GM18498 (cell line): ENCODE data around the gene PSPH.

Experiments used
- ATAC-seq: cut with Tn5 transposase; IDR thresholded peaks from one replicate; pipeline ENCODE4 v1.9.1; 2021; ENCODE audit warnings: mild to moderate bottlenecking, moderate library complexity; ENCODE audit not compliant: unreplicated experiment

PSPH gene

DNA sequence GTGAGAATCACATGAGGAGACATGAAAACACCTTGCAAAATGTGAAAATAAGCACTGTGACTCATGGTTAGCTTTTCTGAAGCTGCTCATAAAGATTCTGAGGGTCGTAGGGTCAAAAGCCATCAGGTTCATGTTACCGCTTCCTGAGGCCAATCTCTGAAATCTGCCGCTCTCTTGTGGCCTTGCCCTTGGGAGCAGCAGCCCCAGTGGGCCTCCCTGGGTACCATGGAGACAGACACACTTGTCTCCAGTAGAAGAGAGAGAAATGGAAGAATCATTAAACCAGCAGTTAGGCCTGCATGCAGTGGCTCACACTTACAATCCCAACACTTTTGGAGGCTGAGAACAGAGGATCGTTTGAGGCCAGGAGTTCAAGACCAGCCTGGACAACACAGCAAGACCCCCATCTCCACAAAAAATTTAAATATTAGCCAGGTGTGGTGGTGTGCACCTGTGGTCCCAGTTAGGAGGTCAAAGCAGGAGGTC is 44.0 kb downstream of the PSPH start:
- ATAC-seq: no peak

DNA sequence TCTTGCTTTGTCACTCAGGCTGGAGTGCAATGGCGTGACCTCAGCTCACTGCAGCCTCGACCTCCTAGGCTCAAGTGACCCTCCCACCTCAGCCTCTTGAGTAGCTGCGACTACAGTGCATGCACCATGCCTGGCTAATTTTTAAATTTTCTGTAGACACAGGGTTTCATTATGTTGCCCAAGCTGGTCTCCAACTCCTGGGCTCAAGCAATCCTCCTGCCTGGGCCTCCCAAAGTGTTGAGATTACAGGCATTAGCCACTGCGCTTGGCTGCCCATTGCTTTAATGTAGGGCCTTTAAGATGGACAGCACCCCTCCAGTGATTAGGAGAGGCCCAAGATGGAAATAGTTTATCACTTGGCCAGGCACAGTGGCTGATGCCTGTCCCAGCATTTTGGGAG is 47.5 kb downstream of the PSPH start:
- no peak for ATAC-seq

DNA sequence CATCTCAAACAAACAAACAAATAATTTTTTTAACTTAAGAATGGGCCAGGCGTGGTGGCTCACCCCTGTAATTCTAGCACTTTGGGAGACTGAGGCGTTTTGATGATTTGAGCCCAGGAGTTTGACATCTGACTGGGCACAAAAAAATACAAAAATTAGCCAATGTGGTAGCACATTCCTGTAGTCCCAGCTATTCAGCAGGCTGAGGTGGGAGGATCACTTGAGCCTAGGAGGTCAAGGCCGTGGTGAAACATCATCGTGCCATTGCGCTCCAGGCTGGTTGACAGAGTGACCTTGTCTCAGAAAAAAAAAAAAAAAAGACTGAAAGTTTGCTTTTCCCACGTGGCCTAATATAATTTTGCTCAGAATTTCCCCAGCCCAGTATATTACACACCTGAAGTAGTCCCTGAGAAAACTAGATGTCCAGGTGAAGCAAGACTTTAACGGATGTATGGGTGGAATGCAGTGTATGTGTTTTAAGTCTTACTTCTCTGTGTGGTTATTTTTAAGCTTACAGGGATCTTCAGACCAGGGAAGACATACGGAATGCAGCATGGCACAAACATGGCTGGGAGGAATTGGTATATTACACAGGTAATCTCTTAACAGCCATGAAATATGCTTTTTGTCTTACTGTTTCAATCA is 54.3 kb downstream of the PSPH start:
- no peak for ATAC-seq

DNA sequence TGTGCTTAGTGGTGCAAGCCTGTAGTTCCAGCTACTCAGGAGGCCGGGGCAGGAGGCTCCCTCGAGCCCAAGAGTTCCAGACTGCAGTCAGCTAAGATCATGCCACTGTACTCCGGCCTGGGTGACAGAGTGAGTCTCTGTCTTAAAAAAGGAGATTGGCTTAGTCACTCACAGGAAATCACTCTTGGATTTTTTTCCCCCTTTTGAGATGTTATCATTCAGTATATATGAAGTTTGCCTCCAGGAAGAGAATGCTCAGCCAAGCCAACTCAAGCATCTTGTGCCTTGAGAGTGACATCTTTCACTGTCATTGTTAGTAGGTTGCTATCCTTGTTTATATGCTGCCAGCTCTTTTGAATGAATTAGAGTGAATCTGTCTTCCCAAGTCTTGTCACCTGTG is 58.9 kb downstream of the PSPH start:
- no peak for ATAC-seq

DNA sequence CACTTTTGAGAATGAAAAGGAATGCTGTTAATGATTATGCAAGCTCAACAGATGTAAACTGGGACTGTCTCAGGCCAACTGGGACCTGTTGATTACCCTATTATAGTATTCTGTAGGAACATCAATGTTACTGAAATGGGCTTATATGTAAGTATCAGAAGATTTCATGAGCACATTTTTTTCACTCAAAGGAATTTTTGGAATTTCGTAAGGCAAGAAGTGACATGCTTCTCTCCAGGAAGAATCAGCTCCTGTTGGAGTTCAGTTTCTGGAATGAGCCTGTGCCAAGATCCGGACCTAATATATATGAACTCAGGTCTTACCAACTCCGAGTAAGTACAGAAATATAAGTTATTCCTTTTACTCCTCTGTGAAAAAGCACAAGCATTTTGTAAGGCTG is 67.7 kb downstream of the PSPH start:
- ATAC-seq: no peak

DNA sequence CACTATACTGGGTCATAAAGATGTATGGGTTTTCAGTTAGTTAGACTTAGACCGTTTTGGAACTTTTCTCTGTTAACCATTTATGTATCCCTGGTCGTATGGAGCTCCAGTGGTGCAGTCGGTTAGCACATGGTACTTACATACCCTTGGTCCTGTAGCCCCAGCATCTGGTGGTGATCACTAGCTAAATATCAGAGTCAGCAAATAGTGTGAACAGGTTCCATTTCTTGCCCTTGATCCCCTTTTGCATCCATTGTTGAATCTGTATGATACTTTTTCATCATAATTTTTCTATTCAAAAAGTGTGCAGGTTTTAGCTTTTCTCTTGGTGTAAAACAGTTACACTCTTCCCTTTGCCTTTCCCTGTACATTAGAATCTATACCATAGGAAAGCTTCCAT is 71.0 kb downstream of the PSPH start:
- ATAC-seq: no peak

DNA sequence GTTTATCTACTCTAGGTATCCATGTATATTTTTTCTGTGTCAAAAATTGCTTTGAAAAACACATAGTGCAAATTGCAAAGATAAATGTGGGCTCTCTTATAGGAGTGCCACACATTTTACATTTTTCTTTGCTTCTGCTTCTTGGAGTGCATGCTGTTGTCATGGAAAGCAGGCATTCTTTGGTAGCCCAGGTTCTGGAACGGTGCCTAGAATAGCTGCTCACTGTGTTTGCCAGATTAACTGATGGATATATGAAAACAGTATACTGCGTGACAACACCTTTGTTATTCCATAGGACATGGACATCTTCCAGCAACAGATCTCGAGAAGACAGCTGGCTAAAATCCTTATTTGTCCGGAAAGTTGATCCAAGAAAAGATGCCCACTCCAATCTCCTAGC is 73.4 kb downstream of the PSPH start:
- ATAC-seq: no peak

DNA sequence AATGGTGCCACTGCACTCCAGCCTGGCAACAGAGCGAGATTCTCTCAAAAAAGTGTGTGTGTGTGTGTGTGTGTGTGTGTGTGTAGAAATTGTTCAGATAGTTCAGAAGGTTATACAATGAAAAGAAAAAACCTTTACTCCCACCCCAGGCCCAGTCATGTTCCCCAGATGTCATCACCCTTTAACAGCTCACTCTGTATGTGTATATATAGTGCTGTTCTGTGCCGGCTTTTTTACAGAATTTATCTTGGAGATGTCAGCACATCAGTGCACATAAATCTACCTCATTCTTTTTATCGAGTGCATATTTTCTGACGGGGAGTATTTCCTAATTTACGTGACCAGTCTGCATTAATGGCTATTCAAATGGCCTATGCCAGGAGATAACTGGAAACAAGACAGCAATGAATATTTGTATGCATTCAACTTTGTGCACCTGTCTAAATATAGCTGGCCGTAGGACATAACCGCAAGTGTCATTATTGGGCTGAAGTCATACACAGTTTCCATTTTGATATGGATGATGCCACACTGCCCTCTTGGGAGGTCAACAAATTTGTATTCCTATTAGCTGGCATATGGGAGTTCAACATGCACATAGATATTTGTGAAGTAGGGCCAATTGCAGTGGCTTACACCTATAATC is 75.1 kb downstream of the PSPH start:
- no peak for ATAC-seq

DNA sequence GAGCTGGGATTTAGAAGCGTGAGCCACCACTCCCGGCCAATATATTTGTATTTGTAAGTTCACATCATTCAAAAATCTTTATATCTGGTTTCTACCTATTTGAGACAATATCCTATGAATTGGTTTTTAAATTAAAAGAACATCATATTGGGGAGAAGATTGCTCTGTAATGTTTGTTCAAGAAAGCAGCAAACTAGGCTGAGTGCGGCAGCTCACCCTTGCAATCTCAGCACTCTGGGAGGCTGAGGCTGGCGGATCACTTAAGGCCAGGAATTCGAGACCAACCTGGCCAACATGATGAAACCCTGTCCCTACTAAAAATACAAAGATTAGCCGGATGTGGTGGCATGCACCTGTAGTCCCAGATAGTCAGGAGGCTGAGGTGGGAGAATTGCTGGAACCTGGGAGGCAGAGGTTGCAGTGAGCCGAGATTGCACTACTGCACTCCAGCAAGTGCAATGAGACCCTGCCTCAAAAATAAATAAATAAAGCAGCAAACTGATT is 77.4 kb downstream of the PSPH start:
- ATAC-seq: no peak

DNA sequence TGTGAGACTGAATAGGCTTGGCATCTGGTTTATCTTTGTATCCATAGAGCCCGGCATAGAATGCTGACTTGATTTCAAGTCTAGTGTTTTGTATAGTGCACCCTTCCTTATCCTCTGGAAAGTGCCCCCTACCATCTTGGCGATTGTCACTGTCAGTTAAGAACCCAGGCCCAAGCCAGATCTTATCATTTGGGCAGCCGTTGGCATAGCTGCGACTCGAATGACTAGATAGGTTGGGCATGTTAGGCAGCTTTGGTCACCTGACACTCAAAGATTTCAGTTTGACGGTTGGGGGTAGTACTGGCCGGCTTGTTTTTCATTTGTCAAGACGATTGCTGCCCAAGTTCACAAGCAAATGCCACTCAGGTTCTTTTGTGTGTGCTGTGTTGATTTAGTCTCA is 80.3 kb downstream of the PSPH start:
- ATAC-seq: no peak

DNA sequence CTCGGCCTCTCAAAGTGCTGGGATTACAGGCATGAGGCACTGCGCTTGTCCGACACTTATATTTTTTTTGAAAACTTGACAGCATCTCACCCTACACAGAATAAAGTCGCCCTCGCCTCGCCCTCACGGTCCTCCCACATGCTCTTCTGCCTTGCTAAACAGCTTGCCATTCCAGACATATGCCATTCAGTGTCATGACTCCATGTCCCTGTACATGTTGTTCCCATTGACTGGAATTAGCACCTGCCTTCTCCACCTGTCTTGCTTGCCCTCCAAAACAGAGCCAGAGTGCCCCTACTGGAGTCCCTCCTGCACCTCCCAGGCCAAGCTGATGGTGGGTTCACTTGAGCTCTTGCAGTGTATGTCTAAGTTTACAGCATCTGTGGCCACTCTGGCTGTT is 80.7 kb downstream of the PSPH start:
- no peak for ATAC-seq

DNA sequence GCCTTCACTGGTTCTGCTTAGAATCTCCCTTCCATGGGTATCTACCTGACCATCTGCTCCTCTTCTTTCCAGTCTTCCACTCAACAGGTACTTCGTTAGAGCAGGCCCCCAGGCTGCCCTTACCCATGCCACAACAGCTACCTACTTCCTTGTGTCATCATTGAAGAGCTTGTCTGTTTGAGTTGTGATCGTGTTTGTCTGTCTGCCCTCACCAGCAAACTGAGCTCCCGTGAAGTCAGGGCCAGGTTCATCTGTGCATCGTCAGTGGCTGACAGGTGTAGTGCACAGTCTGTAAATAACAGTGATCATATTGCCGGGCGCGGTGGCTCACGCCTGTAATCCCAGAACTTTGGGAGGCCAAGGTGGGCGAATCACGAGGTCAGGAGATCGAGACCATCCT is 81.9 kb downstream of the PSPH start:
- ATAC-seq: no peak

DNA sequence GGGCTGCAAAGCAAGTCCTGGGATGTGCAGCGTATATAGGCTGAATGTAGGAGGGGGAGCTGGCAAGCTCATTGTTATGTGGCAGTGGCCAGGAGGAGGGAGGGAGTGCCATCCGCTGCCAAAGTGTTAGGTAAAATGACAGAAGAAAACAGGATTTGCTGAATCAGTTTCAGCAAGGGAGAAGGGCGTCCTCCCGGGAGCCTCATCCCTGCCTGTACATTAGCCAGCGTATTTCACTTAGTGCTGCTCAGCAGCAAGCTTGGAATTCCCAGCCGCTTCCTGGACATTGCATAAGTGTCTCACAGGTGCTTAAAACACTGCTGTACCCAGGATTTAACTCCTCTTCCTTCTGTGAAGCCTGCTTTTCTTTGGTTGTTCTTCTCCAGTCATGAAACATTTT is 84.4 kb downstream of the PSPH start:
- ATAC-seq: no peak

DNA sequence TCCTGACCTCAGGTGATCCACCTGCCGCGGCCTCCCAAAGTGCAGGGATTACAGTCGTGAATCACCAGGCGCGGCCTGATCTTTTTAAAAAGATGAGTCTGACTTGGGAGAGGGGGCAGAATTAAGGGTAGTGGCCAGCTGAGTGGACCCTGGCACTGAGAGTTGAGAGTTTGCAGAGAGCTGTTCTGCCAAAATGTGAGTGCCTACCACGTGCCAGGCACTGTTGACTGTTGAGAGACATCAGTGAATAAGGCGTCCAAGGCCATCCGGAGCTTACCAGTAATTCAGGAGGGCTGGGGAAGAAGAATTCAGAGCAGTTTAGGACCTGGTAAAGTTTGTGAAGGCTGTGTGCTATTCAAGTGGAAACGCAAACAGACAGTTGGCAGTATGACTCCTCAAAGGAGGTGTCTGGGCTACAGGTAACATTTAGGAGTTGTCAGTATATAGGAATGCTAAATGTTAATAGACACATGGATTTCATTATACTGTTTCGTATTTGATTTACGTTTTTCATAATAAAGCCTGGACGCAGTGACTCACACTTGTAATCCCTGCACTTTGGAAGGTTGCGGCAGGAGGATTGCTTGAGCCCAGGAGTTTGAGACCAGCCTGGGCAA is 85.3 kb downstream of the PSPH start:
- ATAC-seq: no peak

DNA sequence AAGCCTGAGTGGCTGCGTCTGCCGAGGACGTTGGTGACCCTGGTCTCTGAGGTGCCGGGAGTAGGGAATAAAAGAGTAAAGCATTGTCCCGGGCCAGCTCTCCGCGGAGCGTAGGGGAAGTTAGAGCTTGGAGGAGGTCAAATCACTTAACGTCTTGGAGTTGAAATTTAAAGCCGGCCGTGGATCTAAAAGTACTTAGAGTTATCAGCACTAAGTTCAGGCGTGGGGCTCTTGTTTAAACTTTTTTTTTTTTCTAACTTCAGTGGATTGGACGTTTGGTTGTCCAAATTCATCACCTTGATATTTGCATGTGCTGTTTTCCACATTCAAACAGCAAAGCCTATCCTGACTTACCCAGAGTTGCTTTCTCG is 86.2 kb downstream of the PSPH start:
- ATAC-seq: no peak

DNA sequence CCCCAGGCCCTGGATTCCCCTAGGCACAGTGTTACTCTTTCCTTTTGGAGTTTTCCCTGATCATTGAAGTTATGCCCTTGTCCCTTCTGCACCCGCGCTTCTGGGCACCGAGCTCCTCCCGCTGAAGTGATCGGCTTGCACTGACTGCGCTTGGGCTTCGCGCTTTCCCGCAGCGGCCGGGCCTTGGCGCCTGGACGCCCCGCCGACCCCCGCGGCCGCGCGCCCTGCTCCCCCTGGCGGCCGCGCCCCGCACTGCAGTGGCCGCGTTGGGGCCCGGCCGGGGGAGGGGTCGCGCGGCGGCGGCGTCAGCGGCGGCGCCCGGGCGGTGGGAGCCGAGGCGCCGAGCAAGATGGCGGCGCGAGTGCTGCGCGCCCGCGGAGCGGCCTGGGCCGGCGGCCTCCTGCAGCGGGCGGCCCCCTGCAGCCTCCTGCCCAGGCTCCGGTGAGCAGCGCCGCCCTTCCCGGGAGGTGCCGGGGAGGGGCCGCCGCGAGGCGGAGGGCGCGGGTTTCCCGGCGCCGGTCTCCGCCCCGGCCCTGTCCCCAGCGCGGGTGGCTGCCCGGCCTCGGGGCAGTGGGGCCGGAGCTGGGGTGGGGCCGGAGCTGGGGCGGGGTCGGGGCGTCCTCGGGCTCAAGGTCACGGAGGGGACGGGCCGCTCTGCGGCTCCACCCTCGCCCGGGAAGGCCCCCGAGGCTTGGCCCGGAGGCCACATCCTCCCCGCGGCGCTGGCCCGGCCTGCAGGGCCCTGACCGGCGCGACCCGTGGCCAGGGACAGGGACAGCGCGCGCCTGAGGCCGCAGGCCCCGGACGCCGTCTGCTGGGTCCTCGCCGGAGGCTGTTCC is 86.8 kb downstream of the PSPH start, which contains the start of gene NIPSNAP2:
Gene NIPSNAP2, plus strand, starts transcription at position 325 of the 839 bp plus-strand sequence. Its CDS starts 25 bp downstream, at position 350.
- peak; percentile 83 for ATAC-seq

DNA sequence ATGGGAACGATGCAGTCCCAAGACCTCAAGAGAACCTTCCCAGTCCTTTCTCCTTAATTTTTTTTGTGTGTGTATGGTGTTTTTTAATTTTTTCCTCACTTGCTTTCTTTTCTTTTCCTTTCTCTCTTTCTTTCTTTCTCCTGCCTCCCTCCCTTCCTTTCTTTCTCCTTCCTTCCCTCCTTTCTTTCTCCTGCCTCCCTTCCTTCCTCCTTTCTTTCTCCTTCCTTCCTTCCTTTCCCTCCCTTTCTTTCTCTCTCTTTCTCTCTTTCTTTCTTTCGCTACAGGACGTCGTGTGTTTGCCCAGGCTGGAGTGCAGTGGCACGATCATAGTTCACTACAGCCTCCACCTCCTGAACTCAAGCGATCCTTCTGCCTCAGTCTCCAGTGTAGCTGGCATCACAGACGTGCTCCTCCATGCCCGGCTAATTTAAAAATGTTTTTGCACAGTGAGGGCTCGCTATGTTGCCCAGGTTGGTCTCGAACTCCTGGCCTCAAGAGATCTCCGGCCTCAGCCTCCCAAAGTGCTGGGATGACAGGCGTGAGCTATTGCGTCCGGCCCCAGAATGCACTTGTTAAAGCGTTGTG is 87.6 kb downstream of the PSPH start:
- ATAC-seq: no peak

DNA sequence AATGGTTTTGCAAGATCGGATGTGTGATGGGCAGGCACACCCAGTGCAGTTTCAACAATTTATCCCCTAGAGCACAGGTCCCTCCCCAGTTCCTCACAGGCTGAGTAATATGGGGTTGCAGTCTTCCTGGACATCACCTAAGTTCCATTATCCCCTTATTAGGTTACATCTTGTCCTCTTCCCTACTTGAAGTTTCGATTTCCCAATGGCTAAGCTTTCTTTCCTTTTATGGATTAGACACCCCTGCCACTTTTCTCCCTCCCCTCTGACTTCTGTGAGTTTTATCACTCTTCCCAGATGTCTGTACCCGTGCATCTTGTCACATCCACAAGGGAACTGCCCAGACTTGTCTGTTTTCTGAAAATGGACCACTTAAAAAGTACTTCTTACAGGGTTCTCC is 89.2 kb downstream of the PSPH start:
- no peak for ATAC-seq
